Astrocyte (in vitro differentiated cells and primary cell): ENCODE data around the gene PEA15.

Experiments
- CTCF ChIP-seq: IDR thresholded peaks from 2 replicates; pipeline ENCODE4 v1.5.1; 2011; ENCODE audit warnings: low read depth, mild to moderate bottlenecking, inconsistent platforms, low read length, moderate library complexity; ENCODE audit not compliant: insufficient read depth
- EZH2 ChIP-seq: IDR thresholded peaks from 2 replicates; pipeline ENCODE4 v1.6.1; 2012; ENCODE audit warnings: mild to moderate bottlenecking, low read length, inconsistent platforms; ENCODE audit not compliant: insufficient read depth

GRCh38 chr1:160178731-160179130 lies 26.5 kb upstream of the PEA15 start:
- no peak for TF ChIP-seq EZH2
- TF ChIP-seq CTCF = no peak
